Measurements from ENCODE around the gene BCAR1. TPM values are rescaled to one million over a fixed set of nuclear protein-coding genes. Genes with fewer than 3 reads are reported as not detected.

Gene BCAR1
- total RNA-seq, 1 experiment from 2014 or later: 95.6 TPM

DNA sequence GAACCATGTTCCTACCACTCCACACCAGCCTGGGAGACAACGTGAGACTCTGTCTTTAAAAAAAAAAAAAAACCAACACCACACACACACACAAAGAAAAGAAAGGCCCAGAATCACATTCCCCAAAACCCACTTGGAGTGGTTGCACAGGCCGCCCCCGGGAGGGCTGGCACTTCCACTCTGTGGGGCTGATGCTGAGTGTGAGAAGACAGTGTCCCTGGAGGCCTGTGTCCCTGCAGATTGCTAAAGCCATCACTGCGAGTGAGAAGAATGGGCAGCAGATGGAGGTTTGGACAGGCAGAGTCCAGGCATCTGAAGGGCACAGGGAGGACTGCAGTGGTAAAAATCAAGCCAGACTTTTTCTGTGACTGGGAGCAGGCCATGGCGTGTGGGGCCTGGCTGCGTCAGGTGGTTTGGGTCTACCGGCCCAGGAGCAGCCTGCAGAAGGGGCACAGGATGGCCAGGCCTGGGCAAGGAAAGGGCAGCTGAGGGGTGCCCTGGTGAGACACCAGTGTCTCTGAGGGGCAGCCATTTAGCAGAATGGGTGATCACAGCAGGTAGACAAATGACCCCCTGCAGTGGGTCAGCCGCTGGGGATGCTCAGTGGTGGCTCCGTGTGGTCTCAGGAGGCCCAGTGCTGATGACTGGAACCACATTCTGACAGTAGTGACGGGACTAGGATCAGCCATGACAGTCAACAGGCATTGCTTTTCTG lies 57.5 kb downstream of the BCAR1 start:
- H3K9me3 Mint-ChIP-seq: no peaks in the 10 kb centered on the region
- H3K4me1 Mint-ChIP-seq: peaks cover 9% of the 10 kb centered on the region
- H3K27me3 Mint-ChIP-seq (ENCODE audit: low read depth): no peaks in the 10 kb centered on the region; the same call in none of the 2 replicates
- ChIA-PET CTCF (no interaction called here), POLR2A (no interaction called here)
- H3K27ac Mint-ChIP-seq: no peak overlapping the region
- TF ChIP-seq, protein P1, sequence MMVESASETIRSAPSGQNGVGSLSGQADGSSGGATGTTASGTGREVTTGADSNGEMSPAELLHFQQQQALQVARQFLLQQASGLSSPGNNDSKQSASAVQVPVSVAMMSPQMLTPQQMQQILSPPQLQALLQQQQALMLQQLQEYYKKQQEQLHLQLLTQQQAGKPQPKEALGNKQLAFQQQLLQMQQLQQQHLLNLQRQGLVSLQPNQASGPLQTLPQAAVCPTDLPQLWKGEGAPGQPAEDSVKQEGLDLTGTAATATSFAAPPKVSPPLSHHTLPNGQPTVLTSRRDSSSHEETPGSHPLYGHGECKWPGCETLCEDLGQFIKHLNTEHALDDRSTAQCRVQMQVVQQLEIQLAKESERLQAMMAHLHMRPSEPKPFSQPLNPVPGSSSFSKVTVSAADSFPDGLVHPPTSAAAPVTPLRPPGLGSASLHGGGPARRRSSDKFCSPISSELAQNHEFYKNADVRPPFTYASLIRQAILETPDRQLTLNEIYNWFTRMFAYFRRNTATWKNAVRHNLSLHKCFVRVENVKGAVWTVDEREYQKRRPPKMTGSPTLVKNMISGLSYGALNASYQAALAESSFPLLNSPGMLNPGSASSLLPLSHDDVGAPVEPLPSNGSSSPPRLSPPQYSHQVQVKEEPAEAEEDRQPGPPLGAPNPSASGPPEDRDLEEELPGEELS (CRISPR knock-in tag; IDR thresholded peaks at IDR 0.05): no peak
- TF ChIP-seq, protein P2, sequence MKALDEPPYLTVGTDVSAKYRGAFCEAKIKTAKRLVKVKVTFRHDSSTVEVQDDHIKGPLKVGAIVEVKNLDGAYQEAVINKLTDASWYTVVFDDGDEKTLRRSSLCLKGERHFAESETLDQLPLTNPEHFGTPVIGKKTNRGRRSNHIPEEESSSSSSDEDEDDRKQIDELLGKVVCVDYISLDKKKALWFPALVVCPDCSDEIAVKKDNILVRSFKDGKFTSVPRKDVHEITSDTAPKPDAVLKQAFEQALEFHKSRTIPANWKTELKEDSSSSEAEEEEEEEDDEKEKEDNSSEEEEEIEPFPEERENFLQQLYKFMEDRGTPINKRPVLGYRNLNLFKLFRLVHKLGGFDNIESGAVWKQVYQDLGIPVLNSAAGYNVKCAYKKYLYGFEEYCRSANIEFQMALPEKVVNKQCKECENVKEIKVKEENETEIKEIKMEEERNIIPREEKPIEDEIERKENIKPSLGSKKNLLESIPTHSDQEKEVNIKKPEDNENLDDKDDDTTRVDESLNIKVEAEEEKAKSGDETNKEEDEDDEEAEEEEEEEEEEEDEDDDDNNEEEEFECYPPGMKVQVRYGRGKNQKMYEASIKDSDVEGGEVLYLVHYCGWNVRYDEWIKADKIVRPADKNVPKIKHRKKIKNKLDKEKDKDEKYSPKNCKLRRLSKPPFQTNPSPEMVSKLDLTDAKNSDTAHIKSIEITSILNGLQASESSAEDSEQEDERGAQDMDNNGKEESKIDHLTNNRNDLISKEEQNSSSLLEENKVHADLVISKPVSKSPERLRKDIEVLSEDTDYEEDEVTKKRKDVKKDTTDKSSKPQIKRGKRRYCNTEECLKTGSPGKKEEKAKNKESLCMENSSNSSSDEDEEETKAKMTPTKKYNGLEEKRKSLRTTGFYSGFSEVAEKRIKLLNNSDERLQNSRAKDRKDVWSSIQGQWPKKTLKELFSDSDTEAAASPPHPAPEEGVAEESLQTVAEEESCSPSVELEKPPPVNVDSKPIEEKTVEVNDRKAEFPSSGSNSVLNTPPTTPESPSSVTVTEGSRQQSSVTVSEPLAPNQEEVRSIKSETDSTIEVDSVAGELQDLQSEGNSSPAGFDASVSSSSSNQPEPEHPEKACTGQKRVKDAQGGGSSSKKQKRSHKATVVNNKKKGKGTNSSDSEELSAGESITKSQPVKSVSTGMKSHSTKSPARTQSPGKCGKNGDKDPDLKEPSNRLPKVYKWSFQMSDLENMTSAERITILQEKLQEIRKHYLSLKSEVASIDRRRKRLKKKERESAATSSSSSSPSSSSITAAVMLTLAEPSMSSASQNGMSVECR (CRISPR knock-in tag; IDR thresholded peaks at IDR 0.05; ENCODE audit: borderline replicate concordance): no peak
- no peak for TF ChIP-seq SP1 (CRISPR knock-in tag; conservative IDR thresholded peaks at IDR 0.05)
- peak; percentile 9; the same call in 1 of the 2 replicates for TF ChIP-seq ZNF423 (CRISPR knock-in tag; IDR thresholded peaks at IDR 0.05)
- no peaks in the 10 kb centered on the region for H3K36me3 Mint-ChIP-seq
- ATAC-seq (no peak), DNase-seq (ENCODE audit: low spot score) (no peak)
- no peak overlapping the region for H3K4me3 Mint-ChIP-seq

DNA sequence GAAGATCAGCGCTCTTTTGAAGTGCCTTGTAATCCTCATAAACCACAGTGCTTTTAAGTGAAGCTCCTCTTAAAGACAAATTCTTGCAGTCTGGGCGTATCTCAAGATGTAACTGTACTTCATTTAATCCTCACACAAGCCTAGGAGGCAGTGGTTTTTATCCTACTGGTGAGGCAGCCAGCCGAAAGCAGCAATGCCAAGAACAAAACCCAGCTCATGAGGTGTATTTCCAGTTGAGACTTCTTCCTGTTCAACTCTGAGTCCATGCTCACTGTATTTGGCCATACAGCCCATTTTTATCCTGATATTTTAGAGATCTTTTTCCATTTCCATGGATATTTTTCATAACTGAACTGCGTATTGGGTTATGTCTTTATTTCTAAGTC lies 58.2 kb downstream of the BCAR1 start:
- H3K4me1 Mint-ChIP-seq: peaks cover 6% of the 10 kb centered on the region
- H3K27ac Mint-ChIP-seq: no peak overlapping the region
- DNase-seq (ENCODE audit: low spot score): no peak
- no peaks in the 10 kb centered on the region; the same call in none of the 2 replicates for H3K27me3 Mint-ChIP-seq (ENCODE audit: low read depth)
- ChIA-PET CTCF (no interaction called here), POLR2A (no interaction called here)
- H3K9me3 Mint-ChIP-seq: no peaks in the 10 kb centered on the region
- no peak overlapping the region for H3K4me3 Mint-ChIP-seq
- ATAC-seq: no peak
- H3K36me3 Mint-ChIP-seq: no peaks in the 10 kb centered on the region
- no peak for TF ChIP-seq ZNF396 (CRISPR knock-in tag; IDR thresholded peaks at IDR 0.05; ENCODE audit: borderline replicate concordance)
- TF ChIP-seq AR (CRISPR knock-in tag; IDR thresholded peaks at IDR 0.05): no peak
- no peak for TF ChIP-seq AFF4 (CRISPR knock-in tag; IDR thresholded peaks at IDR 0.05; ENCODE audit: borderline replicate concordance)
- no peak for TF ChIP-seq TP53 (CRISPR knock-in tag; IDR thresholded peaks at IDR 0.05)
- TF ChIP-seq ZNF532 (CRISPR knock-in tag; IDR thresholded peaks at IDR 0.05; ENCODE audit: borderline replicate concordance): no peak
- TF ChIP-seq IRF2 (CRISPR knock-in tag; IDR thresholded peaks at IDR 0.05; ENCODE audit: borderline replicate concordance, low read depth): no peak
- no peak for TF ChIP-seq ATF1 (CRISPR knock-in tag; IDR thresholded peaks at IDR 0.05)
- no peak for TF ChIP-seq ZBTB21 (CRISPR knock-in tag; IDR thresholded peaks at IDR 0.05; ENCODE audit: borderline replicate concordance)
- no peak for TF ChIP-seq HMGXB4 (CRISPR knock-in tag; IDR thresholded peaks at IDR 0.05)
- TF ChIP-seq ELF4 (CRISPR knock-in tag; IDR thresholded peaks at IDR 0.05; ENCODE audit: low read depth): no peak

All from WTC11 (cell line).